ENCODE data around the gene SIPA1L2. TPM values are rescaled to one million over a fixed set of nuclear protein-coding genes. Genes with fewer than 3 reads are reported as not detected.

SIPA1L2 gene
- total RNA-seq, 1 experiment from 2014 or later: 13.2 TPM

DNA sequence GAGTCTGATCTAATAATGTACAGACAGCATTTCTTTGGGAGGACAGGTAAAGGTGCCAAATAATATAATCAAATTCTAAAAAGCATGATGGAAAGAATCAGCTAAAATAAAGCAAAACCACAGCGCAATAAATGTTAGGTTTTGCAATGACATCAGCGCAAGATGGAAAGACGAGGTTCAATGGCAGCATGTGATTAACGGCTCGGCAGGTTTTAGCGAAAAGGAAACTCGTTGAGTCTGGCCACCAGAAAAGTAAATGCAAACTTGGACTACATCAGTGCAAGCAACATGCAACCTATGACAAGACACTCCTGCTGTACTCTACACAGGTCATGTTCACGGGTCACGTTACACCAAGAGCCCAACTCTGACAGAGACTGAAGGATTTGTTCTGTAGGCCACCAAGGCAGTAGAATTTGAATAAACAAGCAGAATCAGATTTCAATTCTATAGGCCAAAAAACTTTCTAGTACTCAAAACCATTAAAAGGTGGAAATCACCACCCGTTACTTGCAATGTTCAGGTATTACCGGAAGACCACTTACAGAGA, 4.5 kb downstream of the SIPA1L2 start:
- ChIA-PET CTCF (no interaction called here), POLR2A (no interaction called here)
- TF ChIP-seq CTCF (IDR thresholded peaks at IDR 0.05; ENCODE audit: insufficient read depth in 1 of 2, low read depth in 1 of 2, low read length in 1 of 2, severe bottlenecking in 1 of 2, unreplicated experiment in 1 of 2): no peak
- Histone ChIP-seq H3K4me3 (ENCODE audit: low read depth, low read length) (no peak overlapping the region), H3K27me3 (replicated peaks; ENCODE audit: control insufficient read depth, insufficient read depth, low read length) (no peaks in the 10 kb centered on the region), H3K9me3 (no peaks in the 10 kb centered on the region), H3K4me1 (peaks cover 28% of the 10 kb centered on the region), H3K36me3 (ENCODE audit: control insufficient read depth, insufficient read depth, low read length) (no peaks in the 10 kb centered on the region)
- no peak for DNase-seq
- Mint-ChIP-seq H3K4me3 (ENCODE audit: unreplicated experiment) (no peak overlapping the region), H3K36me3 (ENCODE audit: insufficient read depth, unreplicated experiment) (no peaks in the 10 kb centered on the region), H3K27me3 (ENCODE audit: insufficient read depth, unreplicated experiment) (no peaks in the 10 kb centered on the region), H3K4me1 (ENCODE audit: low read depth, unreplicated experiment) (peaks cover 27% of the 10 kb centered on the region), H3K9me3 (ENCODE audit: unreplicated experiment) (no peaks in the 10 kb centered on the region), H3K27ac (ENCODE audit: unreplicated experiment) (no peak overlapping the region)
- no TSS peak for BruUV-seq (replicated peaks)
- intact Hi-C loops (cut with micrococcal nuclease; ENCODE audit: unreplicated experiment): loop anchor here (5.0 to 10.0 kb wide), 2 partner anchors 158 to 441 kb away; no protein-coding TSS in a partner anchor

- H3K4me3 ChIP-seq (ENCODE audit: low read depth, low read length): no peak overlapping the region
- no peaks in the 10 kb centered on the region for H3K9me3 ChIP-seq
- peaks cover 27% of the 10 kb centered on the region for H3K4me1 Mint-ChIP-seq (ENCODE audit: low read depth, unreplicated experiment)
- no peak for TF ChIP-seq CTCF (IDR thresholded peaks at IDR 0.05; ENCODE audit: insufficient read depth in 1 of 2, low read depth in 1 of 2, low read length in 1 of 2, severe bottlenecking in 1 of 2, unreplicated experiment in 1 of 2)
- H3K36me3 ChIP-seq (ENCODE audit: control insufficient read depth, insufficient read depth, low read length): no peaks in the 10 kb centered on the region
- DNase-seq: no peak
- H3K27ac Mint-ChIP-seq (ENCODE audit: unreplicated experiment): no peak overlapping the region
- no peaks in the 10 kb centered on the region for H3K9me3 Mint-ChIP-seq (ENCODE audit: unreplicated experiment)
- H3K27me3 Mint-ChIP-seq (ENCODE audit: insufficient read depth, unreplicated experiment): no peaks in the 10 kb centered on the region
- intact Hi-C loops (cut with micrococcal nuclease; ENCODE audit: unreplicated experiment): loop anchor here (5.0 to 10.0 kb wide), 2 partner anchors 157 to 440 kb away; no protein-coding TSS in a partner anchor
- H3K36me3 Mint-ChIP-seq (ENCODE audit: insufficient read depth, unreplicated experiment): no peaks in the 10 kb centered on the region
- no peaks in the 10 kb centered on the region for H3K27me3 ChIP-seq (replicated peaks; ENCODE audit: control insufficient read depth, insufficient read depth, low read length)
- BruUV-seq (replicated peaks): no TSS peak
- POLR2A ChIA-PET: no interaction called here
- peaks cover 28% of the 10 kb centered on the region for H3K4me1 ChIP-seq
- no peak overlapping the region for H3K4me3 Mint-ChIP-seq (ENCODE audit: unreplicated experiment)
- CTCF ChIA-PET: interaction anchor here (0.6 kb wide), 1 partner anchor 216 kb away, joined by 3 read pairs; no protein-coding TSS in a partner anchor
Measured at GRCh38 chr1:232624546-232625281, 5.2 kb downstream of the SIPA1L2 start.

GRCh38 chr1:232622981-232623380, 7.0 kb downstream of the SIPA1L2 start:
- Histone ChIP-seq H3K4me3 (ENCODE audit: low read depth, low read length) (no peak overlapping the region), H3K9me3 (no peaks in the 10 kb centered on the region), H3K36me3 (ENCODE audit: control insufficient read depth, insufficient read depth, low read length) (no peaks in the 10 kb centered on the region), H3K27me3 (replicated peaks; ENCODE audit: control insufficient read depth, insufficient read depth, low read length) (no peaks in the 10 kb centered on the region), H3K4me1 (peaks cover 21% of the 10 kb centered on the region)
- Mint-ChIP-seq H3K27ac (ENCODE audit: unreplicated experiment) (no peak overlapping the region), H3K9me3 (ENCODE audit: unreplicated experiment) (no peaks in the 10 kb centered on the region), H3K27me3 (ENCODE audit: insufficient read depth, unreplicated experiment) (no peaks in the 10 kb centered on the region), H3K4me1 (ENCODE audit: low read depth, unreplicated experiment) (peaks cover 27% of the 10 kb centered on the region), H3K36me3 (ENCODE audit: insufficient read depth, unreplicated experiment) (no peaks in the 10 kb centered on the region), H3K4me3 (ENCODE audit: unreplicated experiment) (no peak overlapping the region)
- CTCF ChIA-PET: no interaction called here
- BruUV-seq (replicated peaks): no TSS peak
- DNase-seq: no peak
- POLR2A ChIA-PET: no interaction called here
- intact Hi-C loops (cut with micrococcal nuclease; ENCODE audit: unreplicated experiment): loop anchor here (2.0 to 10.0 kb wide), 2 partner anchors 362 to 438 kb away; no protein-coding TSS in a partner anchor
- no peak for TF ChIP-seq CTCF (IDR thresholded peaks at IDR 0.05; ENCODE audit: insufficient read depth in 1 of 2, low read depth in 1 of 2, low read length in 1 of 2, severe bottlenecking in 1 of 2, unreplicated experiment in 1 of 2)

Data from Caco-2 (cell line).